ENCODE measurements around the gene SDK2. TPM values are rescaled to one million over a fixed set of nuclear protein-coding genes. Genes with fewer than 3 reads are reported as not detected.

The SDK2 gene
- polyA plus RNA-seq, 1 experiment: 0.04 TPM

DNA sequence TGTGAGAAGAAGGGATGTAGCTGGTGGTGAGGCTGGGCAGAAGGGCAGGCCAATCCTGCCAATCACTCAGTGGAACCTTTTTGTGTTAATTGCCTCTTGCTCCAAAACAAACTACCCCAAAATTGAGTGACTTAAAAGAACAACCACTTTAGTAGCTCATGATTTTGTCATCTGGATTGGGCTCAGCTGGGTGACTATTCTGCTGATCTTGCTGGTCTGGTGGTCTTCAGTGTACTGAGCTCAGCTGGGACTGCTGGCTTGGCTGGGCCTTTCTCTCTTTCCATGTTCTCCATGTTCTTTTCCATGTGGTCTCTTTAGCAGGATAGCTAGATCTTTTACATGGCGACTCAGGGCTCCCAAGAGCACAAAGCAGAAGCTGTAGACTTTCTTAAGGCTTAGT lies 37.7 kb upstream of the SDK2 start:
- TF ChIP-seq, protein P1, sequence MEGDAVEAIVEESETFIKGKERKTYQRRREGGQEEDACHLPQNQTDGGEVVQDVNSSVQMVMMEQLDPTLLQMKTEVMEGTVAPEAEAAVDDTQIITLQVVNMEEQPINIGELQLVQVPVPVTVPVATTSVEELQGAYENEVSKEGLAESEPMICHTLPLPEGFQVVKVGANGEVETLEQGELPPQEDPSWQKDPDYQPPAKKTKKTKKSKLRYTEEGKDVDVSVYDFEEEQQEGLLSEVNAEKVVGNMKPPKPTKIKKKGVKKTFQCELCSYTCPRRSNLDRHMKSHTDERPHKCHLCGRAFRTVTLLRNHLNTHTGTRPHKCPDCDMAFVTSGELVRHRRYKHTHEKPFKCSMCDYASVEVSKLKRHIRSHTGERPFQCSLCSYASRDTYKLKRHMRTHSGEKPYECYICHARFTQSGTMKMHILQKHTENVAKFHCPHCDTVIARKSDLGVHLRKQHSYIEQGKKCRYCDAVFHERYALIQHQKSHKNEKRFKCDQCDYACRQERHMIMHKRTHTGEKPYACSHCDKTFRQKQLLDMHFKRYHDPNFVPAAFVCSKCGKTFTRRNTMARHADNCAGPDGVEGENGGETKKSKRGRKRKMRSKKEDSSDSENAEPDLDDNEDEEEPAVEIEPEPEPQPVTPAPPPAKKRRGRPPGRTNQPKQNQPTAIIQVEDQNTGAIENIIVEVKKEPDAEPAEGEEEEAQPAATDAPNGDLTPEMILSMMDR (IDR thresholded peaks at IDR 0.05; ENCODE audit: insufficient read depth, low read depth, low read length): no peak
- ChIA-PET CTCF (no interaction called here), POLR2A (no interaction called here)
- no peak for DNase-seq (ENCODE audit: low read depth)
- Histone ChIP-seq H3K4me3 (ENCODE audit: low read depth, low read length) (no peak overlapping the region), H3K36me3 (ENCODE audit: control insufficient read depth, insufficient read depth, low read length) (no peaks in the 10 kb centered on the region), H3K27me3 (ENCODE audit: control insufficient read depth, insufficient read depth, low read length) (no peaks in the 10 kb centered on the region)

DNA sequence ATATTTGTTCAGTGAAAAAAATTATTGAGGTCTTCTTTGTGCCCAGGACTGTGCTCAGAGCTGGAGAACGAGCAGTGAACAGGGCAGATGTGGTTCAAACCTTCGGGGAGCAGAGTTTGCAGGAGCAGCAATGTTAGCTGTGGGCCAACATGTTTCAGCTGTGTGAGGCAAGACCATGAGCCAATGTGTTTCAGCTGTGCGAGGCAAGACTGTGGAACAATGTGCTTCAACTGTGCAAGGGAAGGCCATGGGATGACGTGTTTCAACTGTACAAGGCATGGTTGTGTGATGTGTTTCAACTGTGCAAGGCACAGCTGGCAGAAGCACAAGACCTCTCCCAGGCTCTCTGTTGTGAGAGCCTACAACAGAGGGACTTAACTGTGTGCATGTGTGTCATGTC lies 35.2 kb upstream of the SDK2 start:
- Histone ChIP-seq H3K27me3 (ENCODE audit: control insufficient read depth, insufficient read depth, low read length) (no peaks in the 10 kb centered on the region), H3K4me3 (ENCODE audit: low read depth, low read length) (no peak overlapping the region), H3K36me3 (ENCODE audit: control insufficient read depth, insufficient read depth, low read length) (no peaks in the 10 kb centered on the region)
- ChIA-PET POLR2A (no interaction called here), CTCF (no interaction called here)
- TF ChIP-seq, protein P1 (IDR thresholded peaks at IDR 0.05; ENCODE audit: insufficient read depth, low read depth, low read length): no peak
- no peak for DNase-seq (ENCODE audit: low read depth)

DNA sequence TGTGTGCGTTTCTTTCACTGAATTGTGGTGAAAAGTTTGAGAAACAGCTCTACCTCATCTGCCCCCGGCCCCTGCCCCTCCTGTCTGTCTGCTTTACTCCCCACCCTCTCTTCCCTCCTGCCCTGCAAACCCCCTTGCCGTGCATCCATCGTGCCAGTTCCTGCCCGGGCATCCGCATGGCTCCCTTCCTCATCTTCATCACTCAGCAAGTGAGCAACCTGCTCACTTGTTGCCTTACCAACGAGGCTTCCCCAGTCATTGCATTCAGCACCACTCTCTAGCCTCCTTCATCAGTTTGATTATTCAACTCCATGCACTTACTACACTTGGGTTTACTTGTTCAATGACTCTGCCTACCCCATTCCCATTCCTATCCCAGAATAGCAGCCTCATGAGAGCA lies 34.8 kb upstream of the SDK2 start:
- no peak for DNase-seq (ENCODE audit: low read depth)
- Histone ChIP-seq H3K27me3 (ENCODE audit: control insufficient read depth, insufficient read depth, low read length) (no peaks in the 10 kb centered on the region), H3K4me3 (ENCODE audit: low read depth, low read length) (no peak overlapping the region), H3K36me3 (ENCODE audit: control insufficient read depth, insufficient read depth, low read length) (no peaks in the 10 kb centered on the region)
- CTCF ChIA-PET: no interaction called here
- TF ChIP-seq, protein P1 (IDR thresholded peaks at IDR 0.05; ENCODE audit: insufficient read depth, low read depth, low read length): no peak
- POLR2A ChIA-PET: no interaction called here

DNA sequence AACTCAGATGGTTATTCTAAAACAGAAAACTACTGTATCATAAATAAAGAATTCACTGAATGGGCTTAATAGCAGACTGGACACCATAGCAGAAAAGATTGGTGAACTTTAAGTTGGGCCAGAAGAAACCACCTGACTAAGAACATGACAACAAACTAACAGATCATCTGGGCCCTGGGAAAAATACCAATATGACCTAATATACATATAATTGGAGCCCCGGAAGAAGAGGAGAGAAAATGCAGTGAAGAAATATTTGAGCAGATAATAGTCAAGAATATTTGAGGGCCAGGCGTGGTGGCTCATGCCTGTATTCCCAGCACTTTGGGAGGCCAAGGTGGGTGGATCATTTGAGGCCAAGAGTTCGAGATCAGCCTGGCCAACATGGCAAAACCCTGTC lies 25.5 kb upstream of the SDK2 start:
- POLR2A ChIA-PET: no interaction called here
- Histone ChIP-seq H3K27me3 (ENCODE audit: control insufficient read depth, insufficient read depth, low read length) (no peaks in the 10 kb centered on the region), H3K4me3 (ENCODE audit: low read depth, low read length) (no peak overlapping the region), H3K36me3 (ENCODE audit: control insufficient read depth, insufficient read depth, low read length) (no peaks in the 10 kb centered on the region)
- no peak for DNase-seq (ENCODE audit: low read depth)
- CTCF ChIA-PET: no interaction called here
- TF ChIP-seq, protein P1 (IDR thresholded peaks at IDR 0.05; ENCODE audit: insufficient read depth, low read depth, low read length): no peak

DNA sequence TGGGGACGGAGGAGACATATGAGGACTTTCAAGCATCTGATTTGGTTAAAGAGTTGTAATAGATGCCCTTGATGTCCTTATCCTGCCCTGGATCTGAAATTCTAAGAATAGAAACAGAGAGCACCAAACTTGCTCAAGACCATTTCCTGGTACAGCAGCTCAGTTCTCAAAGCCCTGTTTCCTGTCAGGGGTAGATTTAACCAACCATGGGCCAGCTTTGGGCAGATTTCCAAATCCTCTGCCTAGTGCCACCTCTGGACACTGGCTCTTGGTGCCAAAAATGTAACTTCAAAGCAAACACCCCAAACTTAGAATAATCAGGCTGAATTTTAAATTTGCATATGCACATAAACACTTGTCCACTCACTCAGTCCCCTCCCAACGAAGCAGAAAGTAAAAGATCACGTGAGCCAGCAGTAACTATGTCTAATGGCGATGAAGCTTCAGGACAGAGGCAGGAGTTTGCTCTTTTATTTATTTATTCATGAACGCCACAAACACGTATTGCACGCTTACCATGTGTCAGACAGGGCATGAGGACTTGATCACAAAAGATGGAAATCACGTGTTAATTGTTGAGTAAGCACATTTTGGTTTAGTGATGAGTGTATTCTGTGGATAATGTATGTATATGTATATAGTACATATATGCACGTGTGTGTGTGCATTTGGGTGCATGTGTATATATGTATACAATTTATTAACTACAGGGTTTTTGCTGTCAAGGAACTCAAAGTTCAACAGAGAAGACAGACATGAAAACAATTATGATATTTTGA lies 23.1 kb upstream of the SDK2 start:
- H3K4me3 ChIP-seq (ENCODE audit: low read depth, low read length): no peak overlapping the region
- ChIA-PET POLR2A (no interaction called here), CTCF (no interaction called here)
- H3K36me3 ChIP-seq (ENCODE audit: control insufficient read depth, insufficient read depth, low read length): no peaks in the 10 kb centered on the region
- H3K27me3 ChIP-seq (ENCODE audit: control insufficient read depth, insufficient read depth, low read length): no peaks in the 10 kb centered on the region
- TF ChIP-seq, protein P1 (IDR thresholded peaks at IDR 0.05; ENCODE audit: insufficient read depth, low read depth, low read length): no peak
- no peak for DNase-seq (ENCODE audit: low read depth)
